ENCODE measurements around the gene FHL2. TPM values are rescaled to one million over a fixed set of nuclear protein-coding genes. Genes with fewer than 3 reads are reported as not detected.

Gene FHL2
- total and polyA plus RNA-seq, 2 of the 13 experiments (the other 11 are each of a cell fraction or from before 2014, with no cell fraction given), result 1.9 to 74.8 TPM

DNA sequence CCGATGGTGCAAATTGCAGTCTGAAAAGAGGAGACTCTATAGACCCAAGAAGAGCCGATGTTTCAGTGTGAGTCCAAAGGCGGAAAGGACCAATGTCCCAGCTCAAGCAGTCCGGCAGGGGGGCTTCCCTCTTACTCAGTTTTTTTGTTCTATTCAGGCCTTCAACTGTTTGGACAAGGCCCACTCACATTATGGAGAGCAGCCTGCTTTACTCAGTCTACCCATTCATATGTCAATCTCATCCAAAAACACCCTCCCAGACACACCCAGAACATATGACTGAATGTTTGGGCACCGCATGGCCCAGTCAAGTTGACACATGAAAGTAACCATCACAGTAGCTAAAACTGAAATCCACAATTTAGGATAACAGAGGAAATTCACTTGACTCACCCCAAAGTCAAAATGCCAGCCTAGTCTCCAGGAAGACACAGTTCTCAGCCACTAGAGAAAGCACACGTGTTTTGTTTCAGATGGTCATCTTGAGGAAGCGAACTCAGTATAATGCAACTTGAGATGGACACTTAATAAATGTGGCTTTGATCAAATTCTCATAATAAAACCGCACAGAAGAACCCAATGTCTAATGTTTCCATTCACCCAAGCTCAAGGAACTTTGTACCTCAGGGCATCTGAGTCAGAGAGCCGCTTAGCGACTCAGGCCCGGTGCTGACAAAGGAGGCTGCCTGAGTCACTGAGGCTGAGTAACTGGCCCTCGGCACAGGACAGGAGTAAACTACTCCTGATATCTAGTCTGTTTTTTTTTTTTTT is 2.4 kb downstream of the FHL2 start (continued):
- no peak for TF ChIP-seq ISL2 (CRISPR knock-in tag; IDR thresholded peaks at IDR 0.05)
- no peak for TF ChIP-seq ZNF431 (CRISPR knock-in tag; IDR thresholded peaks at IDR 0.05; ENCODE audit: borderline replicate concordance, low read depth)
- TF ChIP-seq ARID5B (CRISPR knock-in tag; IDR thresholded peaks at IDR 0.05), result peak; percentile 47; the same call in 1 of the 2 replicates
- no peak for TF ChIP-seq ZBTB14 (CRISPR knock-in tag; IDR thresholded peaks at IDR 0.05)
- no peak for TF ChIP-seq MED13 (CRISPR knock-in tag; IDR thresholded peaks at IDR 0.05)
- TF ChIP-seq REXO4 (CRISPR knock-in tag; IDR thresholded peaks at IDR 0.05; ENCODE audit: borderline replicate concordance), result no peak
- no peak for TF ChIP-seq ZBTB20 (CRISPR knock-in tag; IDR thresholded peaks at IDR 0.05; ENCODE audit: borderline replicate concordance, low read depth)
- no peak for TF ChIP-seq ADNP (CRISPR knock-in tag; IDR thresholded peaks at IDR 0.05)
- no peak for TF ChIP-seq JUND (CRISPR knock-in tag; IDR thresholded peaks at IDR 0.05)
- TF ChIP-seq, protein P1, sequence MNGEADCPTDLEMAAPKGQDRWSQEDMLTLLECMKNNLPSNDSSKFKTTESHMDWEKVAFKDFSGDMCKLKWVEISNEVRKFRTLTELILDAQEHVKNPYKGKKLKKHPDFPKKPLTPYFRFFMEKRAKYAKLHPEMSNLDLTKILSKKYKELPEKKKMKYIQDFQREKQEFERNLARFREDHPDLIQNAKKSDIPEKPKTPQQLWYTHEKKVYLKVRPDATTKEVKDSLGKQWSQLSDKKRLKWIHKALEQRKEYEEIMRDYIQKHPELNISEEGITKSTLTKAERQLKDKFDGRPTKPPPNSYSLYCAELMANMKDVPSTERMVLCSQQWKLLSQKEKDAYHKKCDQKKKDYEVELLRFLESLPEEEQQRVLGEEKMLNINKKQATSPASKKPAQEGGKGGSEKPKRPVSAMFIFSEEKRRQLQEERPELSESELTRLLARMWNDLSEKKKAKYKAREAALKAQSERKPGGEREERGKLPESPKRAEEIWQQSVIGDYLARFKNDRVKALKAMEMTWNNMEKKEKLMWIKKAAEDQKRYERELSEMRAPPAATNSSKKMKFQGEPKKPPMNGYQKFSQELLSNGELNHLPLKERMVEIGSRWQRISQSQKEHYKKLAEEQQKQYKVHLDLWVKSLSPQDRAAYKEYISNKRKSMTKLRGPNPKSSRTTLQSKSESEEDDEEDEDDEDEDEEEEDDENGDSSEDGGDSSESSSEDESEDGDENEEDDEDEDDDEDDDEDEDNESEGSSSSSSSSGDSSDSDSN (CRISPR knock-in tag; IDR thresholded peaks at IDR 0.05), result no peak
- no peak for TF ChIP-seq HHEX (CRISPR knock-in tag; IDR thresholded peaks at IDR 0.05)
- no peak for TF ChIP-seq ZNF558 (CRISPR knock-in tag; IDR thresholded peaks at IDR 0.05; ENCODE audit: borderline replicate concordance)
- no peak for TF ChIP-seq HNF1A (IDR thresholded peaks at IDR 0.05; ENCODE audit: low read depth)
- TF ChIP-seq HNF1A (CRISPR knock-in tag; IDR thresholded peaks at IDR 0.05; ENCODE audit: borderline replicate concordance), result no peak
- no peak for TF ChIP-seq SATB2 (CRISPR knock-in tag; IDR thresholded peaks at IDR 0.05)
- TF ChIP-seq, protein P2, sequence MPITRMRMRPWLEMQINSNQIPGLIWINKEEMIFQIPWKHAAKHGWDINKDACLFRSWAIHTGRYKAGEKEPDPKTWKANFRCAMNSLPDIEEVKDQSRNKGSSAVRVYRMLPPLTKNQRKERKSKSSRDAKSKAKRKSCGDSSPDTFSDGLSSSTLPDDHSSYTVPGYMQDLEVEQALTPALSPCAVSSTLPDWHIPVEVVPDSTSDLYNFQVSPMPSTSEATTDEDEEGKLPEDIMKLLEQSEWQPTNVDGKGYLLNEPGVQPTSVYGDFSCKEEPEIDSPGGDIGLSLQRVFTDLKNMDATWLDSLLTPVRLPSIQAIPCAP (CRISPR knock-in tag; IDR thresholded peaks at IDR 0.05; ENCODE audit: low read depth), result no peak
- no peak for TF ChIP-seq ZFP36L1 (CRISPR knock-in tag; IDR thresholded peaks at IDR 0.05)

Data from HepG2 (cell line).